Panc1 (cell line): ENCODE results near the gene SETD1B. TPM values are rescaled to one million over a fixed set of nuclear protein-coding genes. Genes with fewer than 3 reads are reported as not detected.

Source experiments
- ATAC-seq: fragments of 200-7000 bp; cut with Tn5 transposase; 2 replicates; pipeline ENCODE4 v1.9.1; 2020; ENCODE audit warnings: mild to moderate bottlenecking, moderate library complexity
- BruUV-seq: library from RNA; stranded (reverse); fragments of 400-500 nt; replicated peaks from 2 replicates; lab custom pipeline; 2021; lab: Mats Ljungman, UMichigan
- CTCF ChIA-PET: fragments of 300-600 bp; sonication (Branson Sonifier 250); formaldehyde crosslinking; loops from one replicate; lab custom pipeline; 2022; ENCODE audit warnings: antibody characterized with exemption; lab: Charles Lee
- POLR2A ChIA-PET: fragments of 300-600 bp; sonication (Branson Sonifier 250); formaldehyde crosslinking; loops from one replicate; lab custom pipeline; 2022; ENCODE audit warnings: antibody characterized with exemption; lab: Charles Lee
- DNase-seq: peaks from one replicate; pipeline ENCODE4 v3.0.0-alpha.2; 2010; ENCODE audit warnings: low read depth, low spot score
- H3K27ac ChIP-seq: 2 replicates; pipeline ENCODE4 v1.5.1; 2011; ENCODE audit warnings: mild to moderate bottlenecking, low read length, inconsistent platforms
- H3K27me3 ChIP-seq: fragments of 200-500 bp; sonication (Bioruptor generic); 2 replicates; pipeline ENCODE4 v1.6.0; 2014; ENCODE audit warnings: low read length, inconsistent platforms; ENCODE audit not compliant: control insufficient read depth, insufficient read depth
- H3K36me3 ChIP-seq: fragments of 200-500 bp; sonication (Bioruptor generic); 2 replicates; pipeline ENCODE4 v1.5.1; 2014; ENCODE audit warnings: inconsistent platforms, mild to moderate bottlenecking, low read length, moderate library complexity; ENCODE audit not compliant: control insufficient read depth, insufficient read depth
- H3K4me1 ChIP-seq: 2 replicates; pipeline ENCODE4 v1.5.1; 2011; ENCODE audit warnings: inconsistent platforms, mild to moderate bottlenecking, low read length, moderate library complexity; ENCODE audit not compliant: control insufficient read depth, insufficient read depth
- H3K4me3 ChIP-seq, 2 experiments: 2 replicates each; pipeline ENCODE4 v1.5.1; 2011 to 2012; ENCODE audit warnings: low read depth in 2 of 2, low read length in 2 of 2, mild to moderate bottlenecking in 2 of 2, inconsistent platforms in 1 of 2, moderate library complexity in 1 of 2
- H3K9me3 ChIP-seq: fragments of 200-500 bp; sonication (Bioruptor generic); 2 replicates; pipeline ENCODE4 v1.5.1; 2014; ENCODE audit warnings: low read depth, mild to moderate bottlenecking, inconsistent platforms, low read length, moderate library complexity; ENCODE audit not compliant: control insufficient read depth, insufficient read depth
- POLR2AphosphoS5 ChIP-seq: IDR thresholded peaks from 2 replicates; pipeline ENCODE4 v1.6.1; 2012; ENCODE audit warnings: mild to moderate bottlenecking, low read depth, low read length, moderate library complexity
- SIN3A ChIP-seq: IDR thresholded peaks from 2 replicates; pipeline ENCODE4 v1.6.1; 2012; ENCODE audit warnings: low read depth, mild to moderate bottlenecking, low read length, moderate library complexity, borderline replicate concordance; ENCODE audit not compliant: insufficient read depth
- TCF7L2 ChIP-seq: IDR thresholded peaks from 2 replicates; pipeline ENCODE4 v1.6.1; 2011; ENCODE audit warnings: mild to moderate bottlenecking, low read depth, low read length, inconsistent platforms
- in situ Hi-C: cut with HindIII; loops from 2 replicates; pipeline ENCODE4 v1.10.0; 2016; ENCODE audit warnings: low sequenced_read_pairs, low pct_unique_long_range_greater_than_20kb
- intact Hi-C: fragments of 100-400 bp; cut with micrococcal nuclease; formaldehyde crosslinking; loops from one replicate; pipeline ENCODE4 v1.10.0; 2022; ENCODE audit not compliant: unreplicated experiment
- total RNA-seq: library from RNA; stranded (reverse); gene quantifications from one replicate; pipeline ENCODE4 v1.2.1, GENCODE V29; 2021; ENCODE audit not compliant: unreplicated experiment
- TF ChIP-seq, protein P1 (sequence below): fragments of 450-650 bp; IDR thresholded peaks from 2 replicates; pipeline ENCODE4 v1.5.1; 2017; ENCODE audit warnings: mild to moderate bottlenecking
- TF ChIP-seq, protein P2 (sequence below), 2 experiments: IDR thresholded peaks; 2 replicates each; pipeline ENCODE4 v1.6.1; 2011 to 2012; ENCODE audit warnings: low read depth in 2 of 2, control low read depth in 1 of 2, low read length in 1 of 2, mild to moderate bottlenecking in 1 of 2, moderate library complexity in 1 of 2; ENCODE audit not compliant: insufficient read depth in 1 of 2

Gene SETD1B
- total RNA-seq, 1 experiment from 2014 or later, result 31.2 TPM

DNA sequence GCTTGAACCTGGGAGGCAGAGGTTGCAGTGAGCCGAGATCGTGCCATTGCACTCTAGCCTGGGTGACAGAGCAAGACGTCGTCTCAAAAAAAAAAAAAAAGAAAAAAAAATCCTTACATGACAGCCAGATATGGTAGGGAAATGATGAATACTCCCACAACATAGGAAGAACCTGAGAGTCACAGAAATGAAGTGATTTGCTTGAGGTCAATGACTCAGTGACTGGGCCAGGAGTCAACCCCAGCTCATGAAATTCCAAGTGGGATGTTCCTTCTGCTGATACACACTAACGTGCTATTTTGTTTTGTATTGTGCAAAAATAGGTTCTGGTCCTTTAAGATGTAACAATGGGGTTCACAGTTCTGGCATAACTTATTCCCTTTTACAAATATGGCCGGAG is 19.3 kb upstream of the SETD1B start:
- TF ChIP-seq POLR2AphosphoS5, result peak; percentile 39; the same call in 1 of the 2 replicates
- TF ChIP-seq, protein P1, sequence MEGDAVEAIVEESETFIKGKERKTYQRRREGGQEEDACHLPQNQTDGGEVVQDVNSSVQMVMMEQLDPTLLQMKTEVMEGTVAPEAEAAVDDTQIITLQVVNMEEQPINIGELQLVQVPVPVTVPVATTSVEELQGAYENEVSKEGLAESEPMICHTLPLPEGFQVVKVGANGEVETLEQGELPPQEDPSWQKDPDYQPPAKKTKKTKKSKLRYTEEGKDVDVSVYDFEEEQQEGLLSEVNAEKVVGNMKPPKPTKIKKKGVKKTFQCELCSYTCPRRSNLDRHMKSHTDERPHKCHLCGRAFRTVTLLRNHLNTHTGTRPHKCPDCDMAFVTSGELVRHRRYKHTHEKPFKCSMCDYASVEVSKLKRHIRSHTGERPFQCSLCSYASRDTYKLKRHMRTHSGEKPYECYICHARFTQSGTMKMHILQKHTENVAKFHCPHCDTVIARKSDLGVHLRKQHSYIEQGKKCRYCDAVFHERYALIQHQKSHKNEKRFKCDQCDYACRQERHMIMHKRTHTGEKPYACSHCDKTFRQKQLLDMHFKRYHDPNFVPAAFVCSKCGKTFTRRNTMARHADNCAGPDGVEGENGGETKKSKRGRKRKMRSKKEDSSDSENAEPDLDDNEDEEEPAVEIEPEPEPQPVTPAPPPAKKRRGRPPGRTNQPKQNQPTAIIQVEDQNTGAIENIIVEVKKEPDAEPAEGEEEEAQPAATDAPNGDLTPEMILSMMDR, result no peak
- Histone ChIP-seq H3K4me1 (peaks cover 45% of the 10 kb centered on the region), H3K36me3 (peaks cover 4% of the 10 kb centered on the region), H3K27ac (peak overlapping the region; percentile 41), H3K9me3 (no peaks in the 10 kb centered on the region), H3K27me3 (no peaks in the 10 kb centered on the region), H3K4me3 (peak overlapping the region in 1 of 2 experiments; percentile 35; a peak in 2 of 4 replicates)
- ATAC-seq, result peak; percentile 50
- CTCF ChIA-PET, result interaction anchor here (0.5 to 2.8 kb wide), 6 partner anchors 8 to 86 kb away, joined by 4 to 9 read pairs (median 5); partner anchors contain the start of gene RHOF
- no peak for DNase-seq
- in situ Hi-C loops (no loop called here), intact Hi-C loops (no loop called here)
- POLR2A ChIA-PET, result no interaction called here
- BruUV-seq, result no TSS peak

DNA sequence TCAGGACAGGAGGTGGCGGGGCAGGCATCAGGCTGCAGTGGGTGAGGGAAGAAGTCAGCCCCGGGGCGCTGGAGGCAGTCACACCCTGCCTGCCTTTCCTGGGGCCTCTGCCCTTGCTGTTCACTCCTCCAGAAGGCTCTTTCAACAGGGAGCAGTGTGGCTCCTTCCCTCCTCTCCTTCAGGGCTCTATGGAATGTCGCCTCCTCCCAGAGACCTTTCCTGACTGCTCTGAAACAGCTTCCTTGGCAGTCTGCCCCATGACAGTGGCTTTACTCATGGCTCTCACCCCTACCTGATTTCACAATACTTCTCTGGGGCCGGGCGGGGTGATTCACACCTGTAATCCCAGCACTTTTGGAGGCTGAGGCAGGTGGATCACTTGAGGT is 17.4 kb upstream of the SETD1B start:
- ATAC-seq (peak; percentile 82), DNase-seq (no peak)
- H3K9me3 ChIP-seq, result no peaks in the 10 kb centered on the region
- intact Hi-C loops (no loop called here), in situ Hi-C loops (no loop called here)
- H3K4me1 ChIP-seq, result peaks cover 57% of the 10 kb centered on the region
- no peaks in the 10 kb centered on the region for H3K27me3 ChIP-seq
- ChIA-PET CTCF (interaction anchor here (0.5 to 2.8 kb wide), 2 partner anchors 8 to 310 kb away, joined by 4 to 9 read pairs; partner anchors contain the start of gene RHOF), POLR2A (no interaction called here)
- no peaks in the 10 kb centered on the region for H3K36me3 ChIP-seq
- BruUV-seq, result no TSS peak
- H3K4me3 ChIP-seq, result no peak overlapping the region
- TF ChIP-seq TCF7L2, result no peak
- TF ChIP-seq, protein P1, result no peak
- TF ChIP-seq POLR2AphosphoS5, result no peak; the same call in 1 of the 2 replicates
- TF ChIP-seq, protein P2, sequence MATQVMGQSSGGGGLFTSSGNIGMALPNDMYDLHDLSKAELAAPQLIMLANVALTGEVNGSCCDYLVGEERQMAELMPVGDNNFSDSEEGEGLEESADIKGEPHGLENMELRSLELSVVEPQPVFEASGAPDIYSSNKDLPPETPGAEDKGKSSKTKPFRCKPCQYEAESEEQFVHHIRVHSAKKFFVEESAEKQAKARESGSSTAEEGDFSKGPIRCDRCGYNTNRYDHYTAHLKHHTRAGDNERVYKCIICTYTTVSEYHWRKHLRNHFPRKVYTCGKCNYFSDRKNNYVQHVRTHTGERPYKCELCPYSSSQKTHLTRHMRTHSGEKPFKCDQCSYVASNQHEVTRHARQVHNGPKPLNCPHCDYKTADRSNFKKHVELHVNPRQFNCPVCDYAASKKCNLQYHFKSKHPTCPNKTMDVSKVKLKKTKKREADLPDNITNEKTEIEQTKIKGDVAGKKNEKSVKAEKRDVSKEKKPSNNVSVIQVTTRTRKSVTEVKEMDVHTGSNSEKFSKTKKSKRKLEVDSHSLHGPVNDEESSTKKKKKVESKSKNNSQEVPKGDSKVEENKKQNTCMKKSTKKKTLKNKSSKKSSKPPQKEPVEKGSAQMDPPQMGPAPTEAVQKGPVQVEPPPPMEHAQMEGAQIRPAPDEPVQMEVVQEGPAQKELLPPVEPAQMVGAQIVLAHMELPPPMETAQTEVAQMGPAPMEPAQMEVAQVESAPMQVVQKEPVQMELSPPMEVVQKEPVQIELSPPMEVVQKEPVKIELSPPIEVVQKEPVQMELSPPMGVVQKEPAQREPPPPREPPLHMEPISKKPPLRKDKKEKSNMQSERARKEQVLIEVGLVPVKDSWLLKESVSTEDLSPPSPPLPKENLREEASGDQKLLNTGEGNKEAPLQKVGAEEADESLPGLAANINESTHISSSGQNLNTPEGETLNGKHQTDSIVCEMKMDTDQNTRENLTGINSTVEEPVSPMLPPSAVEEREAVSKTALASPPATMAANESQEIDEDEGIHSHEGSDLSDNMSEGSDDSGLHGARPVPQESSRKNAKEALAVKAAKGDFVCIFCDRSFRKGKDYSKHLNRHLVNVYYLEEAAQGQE (IDR thresholded peaks at IDR 0.05; ENCODE audit: insufficient read depth in 1 of 2, low read depth in 2 of 2, low read length in 1 of 2), result no peak
- no peak for TF ChIP-seq SIN3A
- H3K27ac ChIP-seq, result peak overlapping the region; percentile 79
